ENCODE measurements around the gene ZNF512B.
"Not testable (repeated sequence)": the region's sequence is repeated elsewhere in the genome, so short reads cannot be mapped to it uniquely, and the experiment has no call there.

The ZNF512B gene

DNA sequence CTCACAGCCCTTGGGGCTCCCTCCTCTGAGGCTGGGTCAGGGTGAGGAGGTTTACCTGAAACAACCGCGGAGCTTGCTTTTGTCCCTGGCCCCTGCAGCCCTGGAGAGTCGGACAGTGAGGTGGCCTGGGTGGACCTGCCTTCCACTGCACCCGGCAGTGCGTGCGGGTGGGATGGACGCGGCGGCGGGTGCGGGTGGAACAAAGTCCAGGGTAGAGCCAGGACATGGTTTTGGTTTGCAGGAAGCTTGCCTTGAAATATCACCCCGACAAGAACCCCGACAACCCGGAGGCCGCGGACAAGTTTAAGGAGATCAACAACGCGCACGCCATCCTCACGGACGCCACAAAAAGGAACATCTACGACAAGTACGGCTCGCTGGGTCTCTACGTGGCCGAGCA, 40.7 kb downstream of the ZNF512B start:
- TF ChIP-seq, protein P1, sequence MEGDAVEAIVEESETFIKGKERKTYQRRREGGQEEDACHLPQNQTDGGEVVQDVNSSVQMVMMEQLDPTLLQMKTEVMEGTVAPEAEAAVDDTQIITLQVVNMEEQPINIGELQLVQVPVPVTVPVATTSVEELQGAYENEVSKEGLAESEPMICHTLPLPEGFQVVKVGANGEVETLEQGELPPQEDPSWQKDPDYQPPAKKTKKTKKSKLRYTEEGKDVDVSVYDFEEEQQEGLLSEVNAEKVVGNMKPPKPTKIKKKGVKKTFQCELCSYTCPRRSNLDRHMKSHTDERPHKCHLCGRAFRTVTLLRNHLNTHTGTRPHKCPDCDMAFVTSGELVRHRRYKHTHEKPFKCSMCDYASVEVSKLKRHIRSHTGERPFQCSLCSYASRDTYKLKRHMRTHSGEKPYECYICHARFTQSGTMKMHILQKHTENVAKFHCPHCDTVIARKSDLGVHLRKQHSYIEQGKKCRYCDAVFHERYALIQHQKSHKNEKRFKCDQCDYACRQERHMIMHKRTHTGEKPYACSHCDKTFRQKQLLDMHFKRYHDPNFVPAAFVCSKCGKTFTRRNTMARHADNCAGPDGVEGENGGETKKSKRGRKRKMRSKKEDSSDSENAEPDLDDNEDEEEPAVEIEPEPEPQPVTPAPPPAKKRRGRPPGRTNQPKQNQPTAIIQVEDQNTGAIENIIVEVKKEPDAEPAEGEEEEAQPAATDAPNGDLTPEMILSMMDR (IDR thresholded peaks at IDR 0.05; ENCODE audit: low read depth, low read length) = no peak
- H3K4me3 ChIP-seq (ENCODE audit: low read depth, low read length) = no peak overlapping the region

DNA sequence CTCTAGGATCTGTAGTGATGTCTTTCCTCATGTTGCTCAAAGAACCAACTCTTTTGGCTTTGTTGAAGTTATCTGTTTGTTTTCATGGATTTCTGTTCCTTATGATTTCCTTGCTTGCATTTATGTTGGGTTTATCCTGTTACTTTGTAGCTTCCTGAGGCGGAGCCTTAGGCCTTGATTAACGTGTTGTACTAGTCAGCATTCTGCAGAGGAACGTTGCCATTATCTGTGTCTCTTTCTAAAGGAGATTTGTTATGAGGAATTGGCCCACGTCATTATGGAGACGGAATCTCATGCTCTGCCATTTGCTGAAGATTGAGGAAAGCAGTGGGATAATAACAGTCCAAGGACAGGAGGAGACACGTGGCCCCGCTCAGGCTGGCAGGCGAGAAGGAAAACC, 43.4 kb downstream of the ZNF512B start:
- TF ChIP-seq, protein P1 (IDR thresholded peaks at IDR 0.05; ENCODE audit: low read depth, low read length) = no peak

DNA sequence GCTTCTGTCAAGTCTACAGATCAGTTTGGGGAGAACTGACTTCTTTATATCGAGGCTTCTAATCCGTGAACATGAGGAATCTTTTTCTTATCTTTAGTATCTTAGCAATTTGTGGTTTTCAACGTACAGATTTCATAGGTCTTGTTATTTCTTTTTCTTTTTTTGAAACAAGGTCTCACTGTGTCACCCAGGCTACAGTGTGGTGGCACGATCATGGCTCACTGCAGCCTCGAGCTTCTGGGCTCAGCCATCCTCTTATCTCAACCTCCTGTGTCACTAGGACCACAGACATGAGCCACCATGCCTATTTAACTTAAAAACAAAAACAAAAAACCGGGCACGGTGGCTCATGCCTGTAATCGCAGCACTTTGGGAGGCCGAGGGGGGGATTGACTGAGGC, 45.5 kb downstream of the ZNF512B start:
- TF ChIP-seq, protein P1 (IDR thresholded peaks at IDR 0.05; ENCODE audit: low read depth, low read length) = no peak
- no peak overlapping the region for H3K4me3 ChIP-seq (ENCODE audit: low read depth, low read length)

More for the DNA sequence above, 43.4 kb downstream of the ZNF512B start:
- no peak overlapping the region for H3K4me3 ChIP-seq (ENCODE audit: low read depth, low read length)

DNA sequence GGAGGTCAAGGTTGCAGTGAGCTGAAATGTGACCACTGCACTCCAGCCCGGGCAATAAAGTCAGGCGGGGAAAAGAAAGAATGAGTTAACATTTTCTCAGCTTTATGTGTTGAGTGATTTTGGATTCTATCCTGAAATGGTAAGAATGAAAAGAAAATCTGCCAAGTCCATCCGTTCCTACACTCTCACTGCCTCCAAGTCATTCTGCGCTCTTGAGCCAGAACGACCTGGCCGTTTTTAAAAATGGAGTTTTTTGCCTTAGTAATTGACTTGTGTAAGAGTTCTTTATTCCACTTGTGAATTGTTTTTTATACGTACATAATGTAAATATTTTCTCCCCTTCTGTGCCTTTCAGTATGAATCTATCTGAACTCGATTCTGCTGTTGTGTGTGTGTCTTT, 46.1 kb downstream of the ZNF512B start:
- TF ChIP-seq, protein P1 (IDR thresholded peaks at IDR 0.05; ENCODE audit: low read depth, low read length) = no peak

DNA sequence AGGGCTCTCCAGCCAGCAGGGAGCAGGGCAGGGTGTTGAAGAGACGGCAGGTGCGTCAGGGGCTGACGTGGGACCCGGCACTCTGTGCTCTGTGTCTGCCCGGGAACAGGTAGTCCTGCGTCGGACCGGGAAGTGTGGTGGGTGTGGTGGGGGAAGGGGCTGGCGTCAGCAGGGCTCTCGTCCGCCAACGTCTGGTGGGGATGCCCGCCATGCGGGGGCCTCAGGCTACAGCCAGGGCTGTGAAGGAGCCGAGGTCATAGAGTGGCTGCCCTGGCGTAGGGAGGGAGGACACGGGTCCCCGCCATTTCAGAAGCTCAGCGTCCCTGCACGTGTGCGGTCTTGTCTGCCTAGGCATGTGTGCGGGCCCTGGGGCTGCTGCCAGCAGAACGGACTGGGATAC, 49.5 kb downstream of the ZNF512B start:
- TF ChIP-seq, protein P1 (IDR thresholded peaks at IDR 0.05; ENCODE audit: low read depth, low read length) = no peak
- no peak overlapping the region for H3K4me3 ChIP-seq (ENCODE audit: low read depth, low read length)

More for the DNA sequence above, 46.1 kb downstream of the ZNF512B start:
- no peak overlapping the region for H3K4me3 ChIP-seq (ENCODE audit: low read depth, low read length)

DNA sequence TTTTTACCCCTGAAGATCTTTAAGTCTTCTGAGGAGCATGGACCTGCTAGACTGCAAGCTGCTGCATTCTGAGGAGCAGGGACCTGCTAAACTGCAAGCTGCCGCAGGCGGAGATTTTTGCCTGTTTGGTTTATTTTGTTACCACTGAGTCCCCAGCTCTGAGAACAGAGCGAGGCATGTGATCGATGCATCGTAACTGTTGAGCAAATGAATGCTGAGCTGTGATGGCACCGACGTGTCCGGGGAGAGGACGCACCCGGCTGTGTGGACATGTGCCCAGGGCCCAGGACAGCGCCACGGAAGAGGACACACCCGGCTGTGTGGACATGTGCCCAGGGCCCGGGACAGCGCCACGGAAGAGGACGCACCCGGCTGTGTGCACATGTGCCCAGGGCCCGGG, 50.6 kb downstream of the ZNF512B start:
- TF ChIP-seq, protein P1 (IDR thresholded peaks at IDR 0.05; ENCODE audit: low read depth, low read length) = no peak
- H3K4me3 ChIP-seq (ENCODE audit: low read depth, low read length) = no peak overlapping the region

DNA sequence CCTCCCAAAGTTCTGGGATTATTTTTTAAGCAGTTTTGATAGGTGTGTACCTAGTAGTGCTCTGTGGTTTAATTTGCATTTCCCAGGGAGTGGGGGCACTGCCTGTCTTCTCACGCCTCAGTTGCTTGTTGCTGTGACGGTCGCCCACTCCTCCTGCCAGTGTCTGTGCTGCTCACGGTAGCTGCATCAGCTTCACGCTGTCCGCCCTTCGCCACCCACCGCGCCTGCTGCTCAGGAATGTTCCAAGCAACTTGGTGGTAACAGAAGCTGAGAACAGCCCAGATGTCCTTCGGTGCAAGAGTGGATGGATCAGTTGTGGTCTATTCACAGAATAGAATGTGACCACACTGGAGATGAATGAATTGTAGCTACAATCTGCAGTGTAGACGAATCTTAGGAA, 51.9 kb downstream of the ZNF512B start:
- H3K4me3 ChIP-seq (ENCODE audit: low read depth, low read length) = no peak overlapping the region
- TF ChIP-seq, protein P1 (IDR thresholded peaks at IDR 0.05; ENCODE audit: low read depth, low read length) = no peak

DNA sequence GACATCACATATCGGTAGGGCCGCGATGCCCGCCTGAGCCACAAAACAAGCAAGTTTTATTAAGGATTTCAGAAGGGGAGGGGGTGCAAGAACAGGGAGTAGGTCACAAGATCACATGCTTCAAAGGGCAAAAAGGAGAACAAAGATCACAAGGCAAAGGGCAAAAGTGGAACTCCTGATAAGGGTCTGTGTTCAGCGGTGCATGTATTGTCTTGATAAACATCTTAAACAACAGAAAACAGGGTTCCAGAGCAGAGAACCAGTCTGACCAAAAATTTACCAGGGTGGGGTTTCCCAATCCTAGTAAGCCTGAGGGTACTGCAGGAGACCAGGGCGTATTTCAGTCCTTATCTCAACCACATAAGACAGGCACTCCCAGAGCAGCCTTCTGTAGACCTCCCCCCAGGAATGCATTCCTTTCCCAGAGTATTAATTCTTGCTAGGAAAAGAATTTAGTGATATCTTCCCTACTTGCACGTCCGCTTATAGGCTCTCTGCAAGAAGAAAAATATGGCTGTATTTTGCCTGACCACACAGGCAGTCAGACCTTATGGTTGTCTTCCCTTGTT, 53.3 kb downstream of the ZNF512B start:
- H3K4me3 ChIP-seq (ENCODE audit: low read depth, low read length) = not testable (repeated sequence)
